Nephron progenitor cell (in vitro differentiated cells): ENCODE results near the gene TBX1.

Experiments
- DNase-seq: peaks from one replicate; pipeline ENCODE4 v3.0.0; 2021
- H3K27ac Mint-ChIP-seq: 2 replicates; pipeline ENCODE4 v1.8.0; 2021; ENCODE audit warnings: mild to moderate bottlenecking, moderate library complexity, mixed read lengths
- H3K27me3 Mint-ChIP-seq: 2 replicates; pipeline ENCODE4 v1.8.0; 2021; ENCODE audit warnings: mild to moderate bottlenecking, low read depth, mixed read lengths; ENCODE audit not compliant: poor library complexity
- H3K36me3 Mint-ChIP-seq: 2 replicates; pipeline ENCODE4 v1.8.0; 2021; ENCODE audit warnings: low read depth, mixed read lengths
- H3K4me1 Mint-ChIP-seq: 2 replicates; pipeline ENCODE4 v1.8.0; 2021; ENCODE audit warnings: mixed read lengths
- H3K4me3 Mint-ChIP-seq: 2 replicates; pipeline ENCODE4 v1.8.0; 2021; ENCODE audit warnings: mild to moderate bottlenecking, moderate library complexity, mixed read lengths
- H3K9me3 Mint-ChIP-seq: 2 replicates; pipeline ENCODE4 v1.8.0; 2021; ENCODE audit warnings: mild to moderate bottlenecking, moderate library complexity, mixed read lengths
- CTCF ChIP-seq: fragments of 200-600 bp; sonication (generic); IDR thresholded peaks from 2 replicates; pipeline ENCODE4 v1.5.0; 2021; ENCODE audit warnings: antibody characterized with exemption

Gene TBX1

DNA sequence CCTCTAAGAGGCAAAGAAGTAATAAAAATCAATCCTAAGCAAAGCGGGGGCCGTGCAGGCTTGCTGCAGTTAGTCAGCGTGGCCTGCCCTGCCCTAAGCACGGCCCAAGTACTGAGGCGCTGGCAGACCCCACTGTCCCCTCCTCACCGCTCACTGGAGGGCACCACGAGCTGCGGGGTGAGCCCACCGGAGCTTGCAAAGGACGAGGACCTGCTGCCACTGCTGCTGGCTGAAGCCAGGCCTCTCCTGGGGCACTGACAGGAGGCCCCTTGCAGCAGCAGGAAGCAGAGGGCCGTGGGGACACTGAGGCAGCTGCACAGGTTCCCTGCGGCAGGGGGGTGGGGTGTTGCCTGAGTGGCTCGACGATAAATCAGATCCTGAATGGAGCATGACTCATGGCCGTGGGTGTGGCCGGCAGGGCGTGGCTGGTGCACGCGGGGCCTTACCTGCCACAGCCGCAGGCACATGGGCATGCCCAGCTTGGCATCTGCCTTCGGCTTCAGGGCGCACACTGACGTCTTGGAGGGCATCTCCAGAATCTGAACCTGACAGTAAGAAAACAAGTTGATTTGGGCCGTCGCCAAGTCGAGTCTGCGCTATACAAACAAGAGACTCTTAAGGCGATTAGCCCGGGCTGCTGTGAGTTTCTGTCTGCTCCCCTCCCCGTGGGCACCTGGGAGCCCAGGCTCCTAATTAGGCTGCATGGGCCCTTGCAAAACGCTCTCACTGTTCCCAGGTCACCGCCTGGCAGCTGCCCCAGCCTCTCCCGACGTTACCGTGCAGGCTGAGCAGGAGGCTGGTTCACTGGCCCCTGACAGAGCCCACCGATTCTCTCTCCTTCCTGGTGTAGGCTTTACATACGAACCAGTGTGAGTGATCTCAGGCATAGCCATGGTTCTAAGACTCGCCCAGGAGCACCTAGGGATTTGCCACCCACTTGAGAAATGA is 45.9 kb downstream of the TBX1 start:
- no peak for TF ChIP-seq CTCF
- H3K27me3 Mint-ChIP-seq = peaks cover 18% of the 10 kb centered on the region
- H3K4me1 Mint-ChIP-seq = peaks cover 24% of the 10 kb centered on the region
- DNase-seq = no peak
- H3K27ac Mint-ChIP-seq = no peak overlapping the region
- H3K9me3 Mint-ChIP-seq = no peaks in the 10 kb centered on the region
- no peak overlapping the region for H3K4me3 Mint-ChIP-seq
- H3K36me3 Mint-ChIP-seq = no peaks in the 10 kb centered on the region

DNA sequence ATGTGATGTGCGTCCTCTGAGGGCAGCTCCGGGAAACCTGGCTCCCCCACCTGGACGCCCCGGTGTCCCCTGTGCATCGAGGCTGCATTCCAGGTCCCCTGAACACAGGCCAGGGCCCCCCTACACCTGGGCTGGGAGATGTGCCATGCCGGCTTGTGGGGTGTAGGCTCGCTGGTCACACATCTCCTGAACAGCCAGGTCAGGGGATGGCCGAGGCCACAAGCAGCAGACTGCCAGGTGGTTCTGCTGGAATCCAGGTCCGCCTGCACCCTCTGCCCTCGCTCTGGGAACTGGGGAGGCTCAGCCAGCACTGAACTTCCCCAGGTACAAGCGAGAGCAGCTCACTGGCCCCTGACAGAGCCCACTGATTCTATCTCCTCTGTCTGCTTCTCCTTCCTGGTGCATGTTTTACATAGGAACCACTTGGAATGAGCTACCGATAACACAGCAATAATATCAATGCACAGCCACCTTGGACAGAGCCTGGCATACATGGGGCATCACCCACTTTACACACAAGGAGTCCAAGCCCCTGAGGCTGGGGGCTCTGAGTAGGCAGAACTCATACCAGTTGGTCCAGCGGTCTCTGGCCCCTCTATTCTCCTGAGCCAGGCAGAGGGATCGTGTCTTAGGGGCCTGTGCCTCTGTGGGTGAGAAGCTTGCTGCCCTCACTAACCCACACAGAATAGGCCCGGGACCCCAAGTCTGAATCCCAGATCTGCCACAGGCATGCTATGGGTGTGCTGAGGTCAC is 46.8 kb downstream of the TBX1 start:
- no peak for TF ChIP-seq CTCF
- H3K27me3 Mint-ChIP-seq = peaks cover 18% of the 10 kb centered on the region
- H3K4me1 Mint-ChIP-seq = peaks cover 16% of the 10 kb centered on the region
- no peak overlapping the region for H3K4me3 Mint-ChIP-seq
- H3K36me3 Mint-ChIP-seq = no peaks in the 10 kb centered on the region
- H3K9me3 Mint-ChIP-seq = no peaks in the 10 kb centered on the region
- DNase-seq = no peak
- H3K27ac Mint-ChIP-seq = no peak overlapping the region

- Mint-ChIP-seq H3K27ac (no peak overlapping the region), H3K4me3 (no peak overlapping the region), H3K9me3 (no peaks in the 10 kb centered on the region), H3K4me1 (peaks cover 7% of the 10 kb centered on the region), H3K36me3 (peaks cover 5% of the 10 kb centered on the region), H3K27me3 (peaks cover 22% of the 10 kb centered on the region)
- TF ChIP-seq CTCF = no peak
- DNase-seq = no peak
Observed at GRCh38 chr22:19807914-19808872, 47.6 kb downstream of the TBX1 start.

GRCh38 chr22:19808873-19809478 is 48.4 kb downstream of the TBX1 start:
- no peaks in the 10 kb centered on the region for H3K9me3 Mint-ChIP-seq
- no peak for DNase-seq
- no peak for TF ChIP-seq CTCF
- peaks cover 22% of the 10 kb centered on the region for H3K27me3 Mint-ChIP-seq
- peaks cover 5% of the 10 kb centered on the region for H3K36me3 Mint-ChIP-seq
- H3K4me3 Mint-ChIP-seq = no peak overlapping the region
- peaks cover 6% of the 10 kb centered on the region for H3K4me1 Mint-ChIP-seq
- no peak overlapping the region for H3K27ac Mint-ChIP-seq

GRCh38 chr22:19809741-19810140 is 49.2 kb downstream of the TBX1 start:
- no peak for DNase-seq
- H3K27ac Mint-ChIP-seq = no peak overlapping the region
- no peak overlapping the region for H3K4me3 Mint-ChIP-seq
- no peak for TF ChIP-seq CTCF
- peaks cover 27% of the 10 kb centered on the region for H3K27me3 Mint-ChIP-seq
- no peaks in the 10 kb centered on the region for H3K9me3 Mint-ChIP-seq
- peaks cover 5% of the 10 kb centered on the region for H3K36me3 Mint-ChIP-seq
- H3K4me1 Mint-ChIP-seq = peaks cover 6% of the 10 kb centered on the region
